C4-2B (cell line): ENCODE measurements around the gene STT3B.

Experiments used
- ZFX ChIP-seq: fragments of 450-650 bp; IDR thresholded peaks from 2 replicates; pipeline ENCODE4 v1.6.1; 2017
- TF ChIP-seq, protein P1 (sequence below): fragments of 450-650 bp; conservative IDR thresholded peaks from 2 replicates; pipeline ENCODE4 v1.5.1; 2017; ENCODE audit warnings: mild to moderate bottlenecking

DNA sequence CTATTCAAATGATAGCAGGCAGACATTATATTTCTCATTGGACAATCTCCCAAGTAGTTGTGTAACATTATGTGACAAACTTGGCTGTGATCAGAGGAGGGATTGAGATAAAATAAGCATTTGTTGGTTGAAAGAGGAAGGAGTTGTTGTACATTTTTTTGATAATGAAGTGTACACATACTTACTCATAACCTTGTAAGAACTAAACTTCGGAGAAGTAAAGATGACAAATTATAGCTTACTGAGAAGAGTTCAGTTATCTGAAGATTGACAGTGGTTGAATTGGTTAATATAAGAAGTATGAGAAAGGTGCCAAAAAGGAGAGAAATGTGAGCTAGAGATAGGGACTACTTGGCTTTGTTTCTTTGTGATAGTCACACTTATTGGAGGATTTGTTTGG, 32.6 kb downstream of the STT3B start:
- TF ChIP-seq, protein P1, sequence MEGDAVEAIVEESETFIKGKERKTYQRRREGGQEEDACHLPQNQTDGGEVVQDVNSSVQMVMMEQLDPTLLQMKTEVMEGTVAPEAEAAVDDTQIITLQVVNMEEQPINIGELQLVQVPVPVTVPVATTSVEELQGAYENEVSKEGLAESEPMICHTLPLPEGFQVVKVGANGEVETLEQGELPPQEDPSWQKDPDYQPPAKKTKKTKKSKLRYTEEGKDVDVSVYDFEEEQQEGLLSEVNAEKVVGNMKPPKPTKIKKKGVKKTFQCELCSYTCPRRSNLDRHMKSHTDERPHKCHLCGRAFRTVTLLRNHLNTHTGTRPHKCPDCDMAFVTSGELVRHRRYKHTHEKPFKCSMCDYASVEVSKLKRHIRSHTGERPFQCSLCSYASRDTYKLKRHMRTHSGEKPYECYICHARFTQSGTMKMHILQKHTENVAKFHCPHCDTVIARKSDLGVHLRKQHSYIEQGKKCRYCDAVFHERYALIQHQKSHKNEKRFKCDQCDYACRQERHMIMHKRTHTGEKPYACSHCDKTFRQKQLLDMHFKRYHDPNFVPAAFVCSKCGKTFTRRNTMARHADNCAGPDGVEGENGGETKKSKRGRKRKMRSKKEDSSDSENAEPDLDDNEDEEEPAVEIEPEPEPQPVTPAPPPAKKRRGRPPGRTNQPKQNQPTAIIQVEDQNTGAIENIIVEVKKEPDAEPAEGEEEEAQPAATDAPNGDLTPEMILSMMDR = no peak
- no peak for TF ChIP-seq ZFX
